Activated T-cell treated with anti-CD3 and anti-CD28 coated beads, Interleukin-2, amount 50 U/mL, for 4 hours (primary cell): ENCODE data around the gene P2RX1. TPM values are rescaled to one million over a fixed set of nuclear protein-coding genes. Genes with fewer than 3 reads are reported as not detected.

Experiments used
- ATAC-seq, 2 donors: fragments of 200-7000 bp; cut with Tn5 transposase; one replicate each; pipeline ENCODE4 v1.10.0; 2021
- DNase-seq: peaks from one replicate; pipeline ENCODE4 v3.0.0-alpha.2; 2020
- H3K27me3 Mint-ChIP-seq: one replicate; pipeline ENCODE4 v1.8.0; 2021; ENCODE audit warnings: low read depth, mixed read lengths
- H3K36me3 Mint-ChIP-seq: one replicate; pipeline ENCODE4 v1.8.0; 2022; ENCODE audit warnings: mixed read lengths; ENCODE audit not compliant: insufficient read depth
- H3K4me1 Mint-ChIP-seq: one replicate; pipeline ENCODE4 v1.8.0; 2021; ENCODE audit warnings: low read depth, mixed read lengths
- H3K4me3 Mint-ChIP-seq: one replicate; pipeline ENCODE4 v1.8.0; 2021; ENCODE audit warnings: mild to moderate bottlenecking, moderate library complexity, mixed read lengths
- H3K9me3 Mint-ChIP-seq: one replicate; pipeline ENCODE4 v1.8.0; 2021; ENCODE audit warnings: mixed read lengths
- total RNA-seq, 3 donors: library from RNA; stranded (reverse); gene quantifications; one replicate each; pipeline ENCODE4 v1.2.1, GENCODE V29; 2021

P2RX1 gene
- total RNA-seq: under 1 TPM; 0.13 to 0.52 (median 0.21) TPM

- Mint-ChIP-seq H3K4me1 (peaks cover 47% of the 10 kb centered on the region), H3K4me3 (peak within 1 kb of the TSS; percentile 61), H3K27me3 (no peaks in the 10 kb centered on the region)
These were observed at the start of gene P2RX1 for GRCh38 chr17:3915995-3916696. TSS of gene P2RX1 (minus strand) at chr17:3916465. CDS start at chr17:3916225, 240 bp downstream.

GRCh38 chr17:3965118-3965800, 49.0 kb upstream of the P2RX1 start:
- Mint-ChIP-seq H3K9me3 (no peaks in the 10 kb centered on the region), H3K4me1 (peaks cover 50% of the 10 kb centered on the region), H3K27me3 (no peaks in the 10 kb centered on the region), H3K36me3 (no peaks in the 10 kb centered on the region), H3K4me3 (peak overlapping the region; percentile 85)
- ATAC-seq (peak; percentile 60 to 62), DNase-seq (peak; percentile 53)

More at GRCh38 chr17:3915995-3916696, at the start of gene P2RX1:
- peak; percentile 24 to 31 for ATAC-seq
- H3K9me3 Mint-ChIP-seq: no peaks in the 10 kb centered on the region
- no peak for DNase-seq
- H3K36me3 Mint-ChIP-seq: no peaks in the 10 kb centered on the region

GRCh38 chr17:3964203-3965117, 48.2 kb upstream of the P2RX1 start, which contains the start of gene ATP2A3:
TSS of gene ATP2A3 (minus strand) at chr17:3964437. CDS start at chr17:3964291, 146 bp downstream.
- Mint-ChIP-seq H3K36me3 (no peaks in the 10 kb centered on the region), H3K9me3 (no peaks in the 10 kb centered on the region), H3K4me1 (peaks cover 58% of the 10 kb centered on the region), H3K4me3 (peak within 1 kb of the TSS; percentile 85), H3K27me3 (no peaks in the 10 kb centered on the region)
- DNase-seq: peak; percentile 60
- peak; percentile 84 to 87 for ATAC-seq

- no peaks in the 10 kb centered on the region for H3K9me3 Mint-ChIP-seq
- no peaks in the 10 kb centered on the region for H3K27me3 Mint-ChIP-seq
- H3K4me3 Mint-ChIP-seq: peak overlapping the region; percentile 85
- DNase-seq: peak; percentile 52
- peaks cover 61% of the 10 kb centered on the region for H3K4me1 Mint-ChIP-seq
- peaks cover 2% of the 10 kb centered on the region for H3K36me3 Mint-ChIP-seq
- ATAC-seq: peak; percentile 42 to 45
These were observed 47.3 kb upstream of the P2RX1 start for GRCh38 chr17:3963237-3964201.

- peaks cover 2% of the 10 kb centered on the region for H3K36me3 Mint-ChIP-seq
- peak overlapping the region; percentile 85 for H3K4me3 Mint-ChIP-seq
- no peaks in the 10 kb centered on the region for H3K27me3 Mint-ChIP-seq
- peaks cover 60% of the 10 kb centered on the region for H3K4me1 Mint-ChIP-seq
- no peaks in the 10 kb centered on the region for H3K9me3 Mint-ChIP-seq
- ATAC-seq (no peak), DNase-seq (no peak)
These were observed 46.6 kb upstream of the P2RX1 start for GRCh38 chr17:3962965-3963236.

GRCh38 chr17:3962217-3962964, 46.1 kb upstream of the P2RX1 start:
- no peak for ATAC-seq
- no peaks in the 10 kb centered on the region for H3K27me3 Mint-ChIP-seq
- peaks cover 2% of the 10 kb centered on the region for H3K36me3 Mint-ChIP-seq
- DNase-seq: no peak
- H3K9me3 Mint-ChIP-seq: no peaks in the 10 kb centered on the region
- H3K4me3 Mint-ChIP-seq: peak overlapping the region; percentile 85
- peaks cover 61% of the 10 kb centered on the region for H3K4me1 Mint-ChIP-seq

- peak; percentile 23 for DNase-seq
These were observed 45.3 kb upstream of the P2RX1 start for GRCh38 chr17:3961564-3962047.

GRCh38 chr17:3960764-3961163, 44.5 kb upstream of the P2RX1 start:
- peak overlapping the region; percentile 31 for H3K4me3 Mint-ChIP-seq
- DNase-seq: no peak
- H3K4me1 Mint-ChIP-seq: peaks cover 67% of the 10 kb centered on the region
- H3K36me3 Mint-ChIP-seq: peaks cover 6% of the 10 kb centered on the region
- ATAC-seq: no peak
- no peaks in the 10 kb centered on the region for H3K27me3 Mint-ChIP-seq
- no peaks in the 10 kb centered on the region for H3K9me3 Mint-ChIP-seq

More at GRCh38 chr17:3961564-3962047, 45.3 kb upstream of the P2RX1 start:
- Mint-ChIP-seq H3K27me3 (no peaks in the 10 kb centered on the region), H3K4me1 (peaks cover 64% of the 10 kb centered on the region), H3K36me3 (peaks cover 6% of the 10 kb centered on the region), H3K9me3 (no peaks in the 10 kb centered on the region), H3K4me3 (peak overlapping the region; percentile 85)
- ATAC-seq: no peak

GRCh38 chr17:3959921-3960601, 43.8 kb upstream of the P2RX1 start:
- no peaks in the 10 kb centered on the region for H3K27me3 Mint-ChIP-seq
- peaks cover 6% of the 10 kb centered on the region for H3K36me3 Mint-ChIP-seq
- ATAC-seq: no peak
- H3K4me3 Mint-ChIP-seq: no peak overlapping the region
- H3K9me3 Mint-ChIP-seq: no peaks in the 10 kb centered on the region
- no peak for DNase-seq
- peaks cover 63% of the 10 kb centered on the region for H3K4me1 Mint-ChIP-seq

- ATAC-seq: no peak
- DNase-seq: no peak
- Mint-ChIP-seq H3K27me3 (no peaks in the 10 kb centered on the region), H3K36me3 (peaks cover 6% of the 10 kb centered on the region), H3K4me1 (peaks cover 63% of the 10 kb centered on the region), H3K4me3 (no peak overlapping the region), H3K9me3 (no peaks in the 10 kb centered on the region)
These were observed 43.1 kb upstream of the P2RX1 start for GRCh38 chr17:3959295-3959899.

- no peaks in the 10 kb centered on the region for H3K9me3 Mint-ChIP-seq
- H3K36me3 Mint-ChIP-seq: peaks cover 6% of the 10 kb centered on the region
- H3K4me3 Mint-ChIP-seq: no peak overlapping the region
- peaks cover 60% of the 10 kb centered on the region for H3K4me1 Mint-ChIP-seq
- H3K27me3 Mint-ChIP-seq: no peaks in the 10 kb centered on the region
- ATAC-seq (no peak), DNase-seq (no peak)
These were observed 41.7 kb upstream of the P2RX1 start for GRCh38 chr17:3957735-3958599.
